Renal cortical epithelial cell (primary cell): ENCODE data around the gene RPS2. TPM values are rescaled to one million over a fixed set of nuclear protein-coding genes. Genes with fewer than 3 reads are reported as not detected.
A peak's percentile ranks its signal among the peaks of the same experiment; 100 is the strongest.
"Not testable (repeated sequence)": the region's sequence is repeated elsewhere in the genome, so short reads cannot be mapped to it uniquely, and the experiment has no call there.

Experiments
- DNase-seq: peaks from one replicate; pipeline ENCODE4 v3.0.0-alpha.2; 2011; ENCODE audit warnings: low read depth
- total RNA-seq: library from RNA; depleted of rRNA; stranded (reverse); fragments of >200 nt; gene quantifications from 2 replicates; pipeline ENCODE4 v1.2.3, GENCODE V29; 2014

Gene RPS2
- total RNA-seq, 1 donor from 2014 or later = 865 TPM

- not testable (repeated sequence) for DNase-seq
These were observed 2.2 kb downstream of the RPS2 start for GRCh38 chr16:1962161-1963153.

- DNase-seq = no peak
These were observed 3.0 kb downstream of the RPS2 start for GRCh38 chr16:1961651-1962067.

GRCh38 chr16:1960665-1961630, 3.7 kb downstream of the RPS2 start:
- DNase-seq = no peak

GRCh38 chr16:1959269-1960039, 5.2 kb downstream of the RPS2 start, which contains the start of gene NDUFB10:
Gene NDUFB10 (plus strand): TSS chr16:1959538. CDS start chr16:1959625, 87 bp downstream.
- DNase-seq = peak; percentile 66

GRCh38 chr16:1958715-1959268, 5.8 kb downstream of the RPS2 start:
- no peak for DNase-seq

- DNase-seq = not testable (repeated sequence)
These were observed 6.5 kb downstream of the RPS2 start for GRCh38 chr16:1958143-1958491.

- DNase-seq = not testable (repeated sequence)
These were observed 7.0 kb downstream of the RPS2 start for GRCh38 chr16:1957434-1958142.

GRCh38 chr16:1953734-1954133, 10.9 kb downstream of the RPS2 start:
- DNase-seq = no peak

GRCh38 chr16:1950559-1950958, 14.1 kb downstream of the RPS2 start:
- DNase-seq = no peak

GRCh38 chr16:1950047-1950446, 14.6 kb downstream of the RPS2 start:
- no peak for DNase-seq

- no peak for DNase-seq
These were observed 15.1 kb downstream of the RPS2 start for GRCh38 chr16:1949507-1949906.

- DNase-seq = no peak
These were observed 17.3 kb downstream of the RPS2 start for GRCh38 chr16:1947369-1947670.

GRCh38 chr16:1946495-1947368, 17.9 kb downstream of the RPS2 start:
- DNase-seq = no peak

- DNase-seq = no peak
These were observed 18.9 kb downstream of the RPS2 start for GRCh38 chr16:1945559-1946391.

- DNase-seq = no peak
These were observed 19.9 kb downstream of the RPS2 start for GRCh38 chr16:1944612-1945199.

- DNase-seq = peak; percentile 92
These were observed 21.6 kb downstream of the RPS2 start, which contains the start of gene MSRB1 for GRCh38 chr16:1942810-1943726. Gene MSRB1 (minus strand): TSS chr16:1943199. CDS start chr16:1943156, 43 bp downstream.
